Endothelial cell of umbilical vein (primary cell): ENCODE results near the gene DGCR2. TPM values are rescaled to one million over a fixed set of nuclear protein-coding genes. Genes with fewer than 3 reads are reported as not detected.

ENCODE experiments used
- BruUV-seq: library from RNA; stranded (reverse); fragments of 400-500 nt; replicated peaks from 2 replicates; lab custom pipeline; 2021; lab: Mats Ljungman, UMichigan
- CTCF ChIA-PET: fragments of 300-600, 350-600 bp; sonication (Branson Sonifier 250); formaldehyde crosslinking; loops from one replicate; lab custom pipeline; 2021; ENCODE audit warnings: antibody characterized with exemption, inconsistent platforms; lab: Charles Lee
- POLR2A ChIA-PET: fragments of 300-600, 350-600 bp; sonication (Branson Sonifier 250); formaldehyde crosslinking; loops from one replicate; lab custom pipeline; 2021; ENCODE audit warnings: antibody characterized with exemption, inconsistent platforms; lab: Charles Lee
- DNase-seq: peaks from one replicate; pipeline ENCODE4 v3.0.0-alpha.2; 2011; ENCODE audit warnings: low read depth, low spot score
- FAIRE-seq: peaks from 2 replicates; lab custom pipeline; 2011; peaks lifted over from hg19 to GRCh38; lab: Jason Lieb, UNC
- H2AFZ ChIP-seq: 2 replicates; pipeline ENCODE4 v1.6.0; 2012; ENCODE audit warnings: low read depth, low read length, control low read depth, inconsistent platforms
- H3K27ac ChIP-seq: 2 replicates; pipeline ENCODE4 v1.5.1; 2011; ENCODE audit warnings: low read depth, mild to moderate bottlenecking, control low read depth, low read length, moderate library complexity; ENCODE audit not compliant: insufficient read depth
- H3K27me3 ChIP-seq, 2 experiments: 2 replicates each; pipeline versions ENCODE4 v1.6.0 to v1.6.1; 2011; ENCODE audit warnings: low read length in 2 of 2, mixed read lengths in 1 of 2; ENCODE audit not compliant: control insufficient read depth in 2 of 2, insufficient read depth in 2 of 2
- H3K36me3 ChIP-seq, 2 experiments: 2 replicates in 1 of 2; 3 replicates in 1 of 2; pipeline ENCODE4 v1.5.1; 2011; ENCODE audit warnings: low read length in 2 of 2, mild to moderate bottlenecking in 1 of 2, moderate library complexity in 1 of 2; ENCODE audit not compliant: control insufficient read depth in 2 of 2, insufficient read depth in 2 of 2; ENCODE audit errors: extremely low read depth in 1 of 2
- H3K4me1 ChIP-seq: 3 replicates; pipeline ENCODE4 v1.5.1; 2011; ENCODE audit warnings: mild to moderate bottlenecking, low read length; ENCODE audit not compliant: control insufficient read depth, insufficient read depth; ENCODE audit errors: extremely low read depth
- H3K4me2 ChIP-seq: 2 replicates; pipeline ENCODE4 v1.6.1; 2011; ENCODE audit warnings: low read length, control low read depth, mixed read lengths; ENCODE audit not compliant: insufficient read depth
- H3K4me3 ChIP-seq, 3 experiments: fragments of 200-600 bp in 1 of 3; sonication (generic), shearing (Covaris generic) in 1 of 3; replicated peaks in 1 of 3; 2 replicates each; pipeline ENCODE4 v1.5.1; 2011 to 2016; ENCODE audit warnings: control low read depth in 3 of 3, low read length in 3 of 3, mild to moderate bottlenecking in 2 of 3, inconsistent platforms in 1 of 3, low read depth in 1 of 3, moderate library complexity in 1 of 3; ENCODE audit not compliant: insufficient read depth in 1 of 3
- H3K79me2 ChIP-seq: 2 replicates; pipeline ENCODE4 v1.6.0; 2012; ENCODE audit warnings: low read length, inconsistent platforms; ENCODE audit not compliant: control insufficient read depth, insufficient read depth
- H3K9ac ChIP-seq: replicated peaks from 2 replicates; pipeline ENCODE3; 2011; ENCODE audit warnings: low read length, control low read depth; ENCODE audit not compliant: insufficient read depth; ENCODE audit errors: extremely low read depth
- H3K9me1 ChIP-seq: replicated peaks from 3 replicates; pipeline ENCODE4 v1.6.0; 2011; ENCODE audit warnings: mild to moderate bottlenecking, low read length; ENCODE audit not compliant: control insufficient read depth, insufficient read depth; ENCODE audit errors: extremely low read depth
- H3K9me3 ChIP-seq: replicated peaks from 2 replicates; pipeline ENCODE4 v1.5.1; 2012; ENCODE audit warnings: low read length, inconsistent platforms; ENCODE audit not compliant: control insufficient read depth, insufficient read depth
- H4K20me1 ChIP-seq: replicated peaks from 2 replicates; pipeline ENCODE3; 2011; ENCODE audit warnings: mild to moderate bottlenecking, low read length; ENCODE audit not compliant: control insufficient read depth, insufficient read depth; ENCODE audit errors: extremely low read depth
- CTCF ChIP-seq, 2 donors: IDR thresholded peaks; 1 replicate in 1 of 2; 2 replicates in 1 of 2; pipeline ENCODE4 v1.5.1; 2011; ENCODE audit warnings: low read length in 2 of 2, mild to moderate bottlenecking in 2 of 2, moderate library complexity in 2 of 2, control low read depth in 1 of 2, inconsistent platforms in 1 of 2, low read depth in 1 of 2; ENCODE audit not compliant: insufficient read depth in 1 of 2; ENCODE audit errors: extremely low read depth in 1 of 2
- EZH2 ChIP-seq: IDR thresholded peaks from 2 replicates; pipeline ENCODE4 v1.6.1; 2012; ENCODE audit warnings: borderline replicate concordance, low read depth, mild to moderate bottlenecking, moderate library complexity, low read length, inconsistent platforms; ENCODE audit not compliant: severe bottlenecking
- FOS ChIP-seq: IDR thresholded peaks from 2 replicates; pipeline ENCODE4 v1.6.1; 2011; ENCODE audit warnings: mild to moderate bottlenecking, low read length, moderate library complexity, borderline replicate concordance; ENCODE audit not compliant: insufficient read depth
- GATA2 ChIP-seq: IDR thresholded peaks from 2 replicates; pipeline ENCODE4 v1.7.0; 2011; ENCODE audit warnings: low read depth, mild to moderate bottlenecking, moderate library complexity, mixed read lengths, low read length; ENCODE audit not compliant: insufficient read length, insufficient read depth
- JUN ChIP-seq: IDR thresholded peaks from 2 replicates; pipeline ENCODE4 v1.6.1; 2011; ENCODE audit warnings: borderline replicate concordance, low read depth; ENCODE audit not compliant: insufficient read length, insufficient read depth
- MAX ChIP-seq: IDR thresholded peaks from 2 replicates; pipeline ENCODE4 v1.6.1; 2011; ENCODE audit not compliant: insufficient read depth, insufficient read length
- MYC ChIP-seq: IDR thresholded peaks from one replicate; pipeline ENCODE4 v1.6.1; 2011; ENCODE audit warnings: mild to moderate bottlenecking, low read depth, low read length
- POLR2A ChIP-seq: IDR thresholded peaks from 2 replicates; pipeline ENCODE4 v1.6.1; 2012; ENCODE audit warnings: low read depth, mild to moderate bottlenecking, control low read depth, low read length
- POLR2AphosphoS5 ChIP-seq: IDR thresholded peaks from 2 replicates; pipeline ENCODE4 v1.6.1; 2012; ENCODE audit warnings: low read depth, mild to moderate bottlenecking, control low read depth, low read length, moderate library complexity; ENCODE audit not compliant: insufficient read depth
- dilution Hi-C: fragments of 300-500 bp; cut with MboI; formaldehyde crosslinking; loops from one replicate; pipeline ENCODE4 v1.15.0; 2019; ENCODE audit warnings: low sequenced_read_pairs; ENCODE audit not compliant: extremely low pct_ligation_motif_present
- intact Hi-C: fragments of 100-400 bp; cut with micrococcal nuclease; formaldehyde crosslinking; loops from one replicate; pipeline ENCODE4 v1.10.0; 2022
- polyA plus RNA-seq, 4 experiments: library from polyadenylated mRNA; depleted of rRNA in 3 of 4; stranded (reverse) in 3 of 4; unstranded in 1 of 4; fragments of >200 nt; gene quantifications; 2 replicates each; pipeline versions ENCODE4 v1.2.1 to v1.2.3, GENCODE V29; 2011 to 2012; ENCODE audit warnings: missing spikeins in 1 of 4
- total RNA-seq: library from RNA; stranded (reverse); gene quantifications from 2 replicates; pipeline ENCODE4 v1.2.3, GENCODE V29; 2021

The DGCR2 gene
- total and polyA plus RNA-seq, 2 donors (not counting 3 experiments of a cell fraction or from before 2014, with no cell fraction given) = 44.8 to 51.2 TPM

GRCh38 chr22:19052941-19053541 is 69.2 kb downstream of the DGCR2 start:
- no TSS peak for BruUV-seq
- intact Hi-C loops (no loop called here), dilution Hi-C loops (no loop called here)
- H3K4me1 ChIP-seq = no peaks in the 10 kb centered on the region
- H3K9me1 ChIP-seq = no peaks in the 10 kb centered on the region
- H3K9me3 ChIP-seq = no peaks in the 10 kb centered on the region
- TF ChIP-seq FOS = no peak
- TF ChIP-seq CTCF (IDR thresholded peaks at IDR 0.05; ENCODE audit: extremely low read depth in 1 of 2, insufficient read depth in 1 of 2, low read depth in 1 of 2, low read length in 2 of 2) = no peak
- no peak for TF ChIP-seq JUN
- no peak for TF ChIP-seq EZH2
- no peak for TF ChIP-seq POLR2AphosphoS5
- no peak for TF ChIP-seq MAX
- no peak for TF ChIP-seq POLR2A
- TF ChIP-seq MYC = no peak
- no peak for TF ChIP-seq GATA2
- H3K36me3 ChIP-seq = peaks cover 5 to 17% of the 10 kb centered on the region in 2 experiments
- no peak overlapping the region for H2AFZ ChIP-seq
- H3K27me3 ChIP-seq = no peaks in the 10 kb centered on the region
- POLR2A ChIA-PET = no interaction called here
- FAIRE-seq = no peak
- H3K79me2 ChIP-seq = no peaks in the 10 kb centered on the region
- H3K4me2 ChIP-seq = no peak overlapping the region
- CTCF ChIA-PET = no interaction called here
- no peaks in the 10 kb centered on the region for H4K20me1 ChIP-seq
- H3K27ac ChIP-seq = no peak overlapping the region
- H3K9ac ChIP-seq = no peak overlapping the region
- no peak overlapping the region for H3K4me3 ChIP-seq
- DNase-seq = no peak
